ENCODE results near the gene CTBP2.

DNA sequence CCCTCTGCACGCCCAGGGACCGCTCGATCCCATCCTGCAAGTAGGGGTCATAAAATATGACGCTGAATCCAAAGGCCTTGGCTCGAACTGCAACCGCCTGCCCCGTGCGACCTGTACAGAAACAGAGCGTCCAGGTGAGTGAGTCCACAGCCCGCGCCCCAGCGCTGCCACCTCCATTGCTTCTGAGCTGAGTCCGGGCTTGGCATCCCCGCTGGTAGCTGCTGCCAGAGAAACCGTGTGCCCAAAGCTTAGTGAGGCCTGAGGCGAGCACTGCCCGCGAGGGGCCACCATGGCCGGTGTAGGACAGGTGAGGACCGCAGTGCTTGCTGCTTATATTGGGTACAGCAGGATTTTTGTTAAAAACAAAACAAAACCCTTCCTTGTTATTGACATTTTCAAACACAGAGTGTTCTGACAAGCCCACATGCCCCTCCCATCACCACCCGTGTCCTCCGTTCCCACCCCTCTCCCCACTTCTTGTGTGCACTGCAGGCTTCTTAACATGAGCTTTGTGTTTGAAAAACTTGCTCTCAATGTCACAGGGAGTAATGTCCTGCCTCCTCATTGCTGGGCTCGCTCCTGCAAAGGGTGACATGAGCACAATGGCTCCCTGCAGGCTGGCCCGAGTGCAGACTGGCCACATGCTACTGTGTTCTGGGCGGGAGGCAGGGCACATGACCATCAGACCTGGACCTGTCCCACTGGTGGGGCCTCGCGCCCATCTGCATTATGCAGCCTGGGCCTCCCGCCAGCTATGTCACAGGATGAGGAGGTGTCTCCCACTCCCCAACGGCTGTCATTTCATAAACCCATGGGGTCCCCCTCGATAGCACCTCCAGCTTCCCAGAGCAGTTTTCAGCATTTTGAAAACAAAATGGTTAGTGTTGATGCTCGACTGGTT, 165.5 kb downstream of the CTBP2 start:
- TF ChIP-seq, protein P1, sequence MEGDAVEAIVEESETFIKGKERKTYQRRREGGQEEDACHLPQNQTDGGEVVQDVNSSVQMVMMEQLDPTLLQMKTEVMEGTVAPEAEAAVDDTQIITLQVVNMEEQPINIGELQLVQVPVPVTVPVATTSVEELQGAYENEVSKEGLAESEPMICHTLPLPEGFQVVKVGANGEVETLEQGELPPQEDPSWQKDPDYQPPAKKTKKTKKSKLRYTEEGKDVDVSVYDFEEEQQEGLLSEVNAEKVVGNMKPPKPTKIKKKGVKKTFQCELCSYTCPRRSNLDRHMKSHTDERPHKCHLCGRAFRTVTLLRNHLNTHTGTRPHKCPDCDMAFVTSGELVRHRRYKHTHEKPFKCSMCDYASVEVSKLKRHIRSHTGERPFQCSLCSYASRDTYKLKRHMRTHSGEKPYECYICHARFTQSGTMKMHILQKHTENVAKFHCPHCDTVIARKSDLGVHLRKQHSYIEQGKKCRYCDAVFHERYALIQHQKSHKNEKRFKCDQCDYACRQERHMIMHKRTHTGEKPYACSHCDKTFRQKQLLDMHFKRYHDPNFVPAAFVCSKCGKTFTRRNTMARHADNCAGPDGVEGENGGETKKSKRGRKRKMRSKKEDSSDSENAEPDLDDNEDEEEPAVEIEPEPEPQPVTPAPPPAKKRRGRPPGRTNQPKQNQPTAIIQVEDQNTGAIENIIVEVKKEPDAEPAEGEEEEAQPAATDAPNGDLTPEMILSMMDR (IDR thresholded peaks at IDR 0.05; ENCODE audit: low read depth, low read length, poor library complexity, severe bottlenecking) = no peak
- no peak for TF ChIP-seq EZH2phosphoT487 (IDR thresholded peaks at IDR 0.05; ENCODE audit: borderline replicate concordance, low read length)
